ENCODE data around the gene SLC7A5.
"Not testable (repeated sequence)": the region's sequence is repeated elsewhere in the genome, so short reads cannot be mapped to it uniquely, and the experiment has no call there.

SLC7A5 gene

DNA sequence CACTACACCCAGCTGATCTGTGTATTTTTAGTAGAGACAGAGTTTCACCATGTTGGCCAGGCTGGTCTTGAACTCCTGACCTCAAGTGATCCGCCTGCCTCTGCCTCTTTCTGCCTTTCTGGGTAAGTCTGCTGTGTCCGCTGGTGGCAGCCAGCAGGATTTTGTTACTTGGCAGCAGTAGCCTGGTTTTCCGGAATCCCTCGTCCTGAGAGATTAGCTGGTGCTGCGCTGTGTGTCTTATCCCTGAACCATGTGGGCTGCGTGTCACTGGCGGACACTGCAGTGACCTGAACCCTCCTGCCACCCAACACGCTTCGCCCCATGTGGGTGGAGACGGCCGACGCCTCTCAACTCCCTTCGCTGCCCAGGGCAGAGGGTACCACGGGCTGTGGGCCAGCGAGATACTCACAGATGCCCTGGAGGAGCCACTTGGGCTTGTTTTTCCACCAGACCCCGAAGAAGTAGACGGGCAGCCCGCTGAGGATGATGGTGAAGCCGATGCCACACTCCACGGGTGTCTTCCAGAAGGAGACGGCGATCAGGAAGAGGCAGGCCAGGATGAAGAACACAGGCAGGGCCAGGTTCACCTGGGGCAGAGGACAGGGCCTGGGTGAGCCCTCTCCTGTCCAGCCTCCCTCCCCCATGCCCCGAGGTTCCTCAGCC, 35.2 kb downstream of the SLC7A5 start:
- DNase-seq (ENCODE audit: low spot score), result no peak

DNA sequence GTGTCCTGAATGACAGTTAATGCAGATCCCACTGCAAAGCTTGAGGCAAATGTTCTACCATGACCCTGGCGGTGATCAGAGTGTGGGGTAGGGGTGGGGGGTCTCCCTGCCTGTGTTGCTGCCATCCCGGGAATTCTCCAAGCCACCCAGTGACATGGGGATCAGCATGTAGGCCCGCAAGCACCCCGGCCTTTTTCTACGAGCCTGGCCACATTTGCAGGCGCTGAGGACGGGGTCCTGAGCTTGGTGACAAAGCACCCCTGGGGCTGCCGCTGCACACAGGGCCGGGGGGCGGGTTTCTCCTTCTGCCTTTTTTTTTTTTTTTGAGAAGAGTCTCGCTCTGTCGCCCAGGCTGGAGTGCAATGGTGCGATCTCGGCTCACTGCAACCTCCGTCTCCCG, 35.8 kb downstream of the SLC7A5 start:
- no peak for DNase-seq (ENCODE audit: low spot score)

DNA sequence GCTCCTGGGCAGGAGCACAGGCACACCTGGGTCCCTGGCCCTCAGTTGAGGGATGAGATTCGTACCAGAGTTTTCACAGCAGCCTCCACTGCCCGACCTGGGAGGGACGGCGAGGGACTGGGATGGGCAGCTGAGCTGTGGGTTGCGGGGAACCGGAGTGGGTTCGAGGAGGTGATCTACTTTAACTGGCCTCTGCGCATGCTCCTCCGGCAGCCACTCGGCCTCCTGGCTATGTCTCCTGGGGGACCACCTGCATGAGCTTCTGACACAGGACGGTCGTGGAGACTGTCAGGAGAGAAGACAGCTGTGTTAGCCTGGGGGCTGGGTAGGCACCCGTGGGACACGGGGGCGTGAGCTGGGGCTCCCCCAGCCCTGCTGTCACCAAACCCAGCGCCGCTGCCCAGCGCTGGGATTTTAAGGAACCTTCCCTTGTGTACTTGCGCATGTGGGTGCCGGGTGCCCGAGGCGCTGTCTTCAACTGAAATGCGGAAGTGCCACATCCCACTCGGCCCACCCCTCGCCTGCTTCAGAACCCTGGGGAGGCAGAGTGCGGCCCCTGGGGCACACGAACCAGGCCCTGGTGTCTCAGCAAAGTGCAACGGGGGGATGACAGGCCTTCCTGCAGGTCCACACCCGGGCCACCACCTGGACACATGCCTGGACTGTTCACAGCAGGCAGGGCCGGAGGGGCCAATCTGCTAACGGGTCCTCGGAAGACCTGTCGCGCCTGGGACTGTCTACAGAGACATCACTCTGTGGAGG, 36.4 kb downstream of the SLC7A5 start:
- peak; percentile 53 for DNase-seq (ENCODE audit: low spot score)

DNA sequence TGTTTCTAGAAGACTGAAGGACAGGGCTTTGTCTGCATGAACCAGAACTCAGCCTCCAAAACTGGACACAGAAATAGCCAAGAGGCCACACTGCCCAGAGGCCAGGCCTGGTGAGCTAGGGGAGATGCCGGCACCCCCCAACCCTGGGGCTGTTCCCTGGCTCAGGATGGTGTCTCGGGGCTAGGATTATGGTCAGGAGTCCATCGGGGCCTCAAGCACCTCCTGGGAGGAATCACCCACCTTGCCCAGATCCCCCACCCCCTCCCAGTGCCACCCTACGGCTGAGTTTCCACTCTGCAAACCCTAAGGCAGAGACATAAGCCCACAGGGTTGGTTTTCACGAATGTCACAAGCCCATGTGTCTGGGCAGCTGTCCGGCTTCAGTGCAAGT, 37.2 kb downstream of the SLC7A5 start:
- no peak for DNase-seq (ENCODE audit: low spot score)

DNA sequence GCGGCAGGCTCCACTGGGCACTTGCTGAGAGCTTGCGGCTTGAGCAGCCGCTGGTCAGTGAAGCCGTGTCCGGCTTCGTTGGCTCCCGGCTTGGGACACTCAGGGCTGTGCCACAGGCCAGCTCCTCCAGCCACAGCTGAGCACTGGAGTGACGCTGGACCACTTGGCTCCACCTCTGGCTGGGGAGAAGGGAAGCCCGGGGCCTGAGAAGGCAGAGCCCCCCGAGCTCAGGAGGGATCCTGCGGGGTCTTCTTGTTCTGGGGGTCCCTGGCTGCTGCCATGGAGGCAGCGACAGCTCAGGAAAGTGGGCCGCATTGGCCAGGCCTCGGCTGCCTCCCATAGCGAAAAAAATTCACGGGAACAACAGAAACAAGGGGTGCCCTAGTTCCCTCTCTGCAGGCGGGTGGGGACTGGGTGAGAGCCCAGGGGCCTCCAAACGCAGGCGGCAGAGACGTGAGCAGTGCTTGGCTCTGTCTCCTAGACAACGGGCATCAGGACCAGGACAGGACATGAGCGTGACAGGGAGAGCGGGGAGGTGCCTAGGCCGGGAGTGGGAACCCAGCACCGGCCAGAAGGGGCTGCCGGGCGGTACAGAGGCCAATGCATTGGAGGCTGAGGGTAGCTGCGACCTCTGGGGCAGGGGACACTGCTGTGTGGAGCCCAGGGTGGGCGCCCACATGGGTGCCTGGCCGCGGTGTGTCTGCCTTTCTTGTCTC, 37.7 kb downstream of the SLC7A5 start:
- no peak for DNase-seq (ENCODE audit: low spot score)

DNA sequence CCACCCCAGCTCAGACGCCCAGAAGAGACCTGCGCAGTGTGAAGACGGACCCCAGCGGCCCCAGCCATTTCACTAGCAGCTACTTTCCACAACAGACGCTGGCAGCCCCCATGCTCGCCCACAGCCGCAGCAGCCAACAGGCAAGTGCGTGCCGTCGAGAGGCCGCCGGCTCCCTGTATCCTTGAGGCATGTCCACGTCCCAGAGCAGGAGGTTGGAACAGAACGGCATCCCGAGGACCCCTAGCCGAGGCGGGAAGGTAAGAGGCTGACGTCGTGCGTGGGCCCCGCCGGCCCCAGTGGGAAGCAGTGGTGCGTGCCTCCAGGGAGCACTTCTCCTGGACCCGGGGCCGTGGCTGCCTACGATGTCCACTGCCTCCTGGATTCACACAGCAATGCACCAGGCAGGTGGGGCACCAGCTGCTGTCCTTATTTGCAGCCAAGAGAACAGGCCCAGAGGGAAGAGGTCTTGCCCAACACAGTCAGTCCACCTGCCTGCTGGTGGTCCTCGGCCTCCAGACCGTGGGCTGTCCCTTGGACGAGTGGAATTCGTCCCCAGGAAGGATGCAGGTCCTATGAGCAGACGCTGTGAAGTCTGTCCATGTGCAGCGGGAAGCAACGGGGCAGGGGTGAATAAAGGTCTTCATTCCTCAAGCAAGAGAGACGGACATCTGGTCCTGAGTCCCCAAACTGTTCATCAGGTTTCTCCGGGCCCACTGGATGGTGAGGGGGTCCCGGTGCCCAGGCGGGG, 38.5 kb downstream of the SLC7A5 start:
- DNase-seq (ENCODE audit: low spot score), result no peak

DNA sequence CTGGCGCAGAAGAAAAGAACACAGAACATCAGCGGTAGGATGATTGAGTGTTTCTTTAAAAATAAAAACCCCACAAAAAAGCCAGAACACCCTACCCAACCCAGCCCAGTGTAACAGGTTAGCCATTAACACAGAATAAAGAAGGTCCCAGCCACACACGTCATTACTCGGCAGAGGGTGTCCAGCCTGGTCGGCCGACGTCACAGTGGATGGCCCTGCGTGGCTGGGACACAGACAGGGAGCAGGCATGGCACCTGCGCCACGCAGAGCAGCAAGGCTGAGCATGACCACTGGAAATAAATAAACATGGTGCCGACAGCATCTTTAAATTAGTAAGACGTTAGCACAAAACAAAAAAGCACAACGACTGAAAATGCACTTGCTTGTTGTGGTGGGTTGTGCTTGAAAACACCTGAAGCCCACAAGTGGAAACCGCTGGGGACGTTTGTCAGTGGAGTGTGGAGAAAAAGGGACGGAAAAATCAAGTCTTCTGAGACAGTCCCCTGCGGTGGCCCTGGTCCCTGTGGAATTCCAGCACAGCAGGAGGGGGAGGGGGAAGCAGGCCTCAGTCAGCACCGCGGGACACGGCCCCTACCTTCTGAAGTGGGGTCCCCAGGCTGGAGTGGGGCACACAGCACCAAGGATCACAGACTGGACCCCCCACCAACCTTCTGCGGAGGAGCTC, 39.2 kb downstream of the SLC7A5 start:
- DNase-seq (ENCODE audit: low spot score), result no peak

DNA sequence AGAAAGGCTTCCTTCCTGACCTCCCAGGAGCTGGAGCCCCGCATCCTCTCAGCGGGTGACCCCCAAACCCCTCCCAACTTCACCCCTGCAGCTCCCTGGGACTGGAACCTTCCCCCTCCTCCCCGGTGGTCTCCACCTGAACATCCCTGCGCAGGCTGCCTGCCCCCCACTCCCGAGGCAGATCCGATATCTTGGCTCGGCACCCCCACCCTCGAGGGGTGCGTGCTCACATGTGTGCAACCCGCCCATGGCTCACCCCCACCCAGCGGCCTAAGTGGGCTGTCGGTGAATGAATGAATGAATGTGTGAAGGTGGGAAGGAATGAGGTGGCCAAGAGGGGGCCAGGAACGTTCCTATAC, 39.7 kb downstream of the SLC7A5 start:
- no peak for DNase-seq (ENCODE audit: low spot score)

DNA sequence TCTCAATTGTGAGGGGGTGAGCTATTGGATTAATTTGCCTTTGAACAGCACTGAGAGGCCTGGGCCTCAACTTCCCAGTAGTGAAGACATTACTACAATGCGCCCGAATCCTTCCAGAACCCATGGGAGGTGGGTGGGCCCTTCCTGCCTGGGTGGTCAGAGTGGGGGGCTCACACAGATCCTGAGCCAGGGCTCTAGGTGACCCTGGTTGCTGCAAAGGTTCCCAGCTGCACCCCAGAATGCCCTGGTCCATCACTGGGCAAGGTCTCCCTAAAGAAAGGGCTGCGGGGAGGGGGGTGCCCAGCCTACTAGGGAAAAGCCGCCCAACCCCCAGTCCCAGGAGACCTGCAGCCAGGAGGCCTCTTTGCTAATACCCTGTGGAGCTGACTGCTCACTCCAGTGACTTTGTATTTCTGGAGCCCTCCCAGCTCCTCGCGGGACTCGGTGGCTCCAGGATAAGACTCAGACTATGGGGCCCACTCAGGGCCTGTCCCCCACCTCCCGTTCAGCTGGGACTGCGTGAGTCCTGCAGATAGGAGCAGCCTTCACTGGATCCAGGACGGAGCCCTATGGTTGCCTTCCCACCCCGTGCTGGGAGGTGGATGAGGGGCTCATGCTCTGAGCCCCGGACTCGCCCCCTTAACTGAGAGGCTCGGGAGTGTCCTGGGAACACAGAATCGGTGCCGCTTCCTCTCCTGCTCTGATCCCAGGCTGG, 40.2 kb downstream of the SLC7A5 start:
- no peak for DNase-seq (ENCODE audit: low spot score)

DNA sequence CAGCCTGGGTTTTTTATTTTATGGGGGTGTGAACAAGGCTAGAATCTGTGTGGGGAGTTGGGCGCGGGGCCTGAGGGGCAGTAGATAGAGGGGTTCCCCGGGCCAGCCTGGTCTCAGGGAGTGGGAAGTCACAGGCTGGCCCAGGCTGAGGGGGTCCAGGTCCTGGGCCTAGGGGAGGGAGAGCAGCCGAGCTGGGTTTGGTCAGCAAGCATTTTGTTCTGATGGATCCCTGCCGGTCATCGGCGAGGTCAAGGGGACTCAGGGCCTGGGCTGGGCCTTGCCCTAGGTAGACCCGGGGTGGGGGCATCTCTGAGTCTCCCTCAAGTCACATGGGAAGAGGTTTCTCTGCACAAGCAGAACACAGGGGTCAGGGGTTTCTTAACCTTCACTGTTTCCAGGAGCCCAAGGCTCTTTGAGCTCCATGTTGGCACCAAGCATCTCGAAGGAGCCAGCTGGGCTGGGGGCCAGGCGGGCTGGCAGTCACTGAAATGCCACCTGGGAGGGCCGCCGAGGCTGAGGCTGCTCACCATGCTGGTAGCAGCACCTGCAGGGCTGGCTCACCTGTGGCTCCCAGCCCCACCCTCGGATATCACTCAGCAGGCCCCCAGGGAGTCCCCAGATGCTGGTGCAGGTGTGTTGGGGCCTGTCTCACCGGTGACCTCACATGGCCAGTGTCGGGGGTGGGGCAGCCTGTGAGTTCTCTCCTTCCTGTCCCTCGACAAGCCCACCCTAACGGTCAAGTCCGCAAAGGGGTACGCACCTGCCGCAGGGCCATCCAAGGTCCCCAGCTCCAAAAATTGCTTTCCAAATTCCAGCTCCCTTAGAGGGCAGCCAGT, 41.0 kb downstream of the SLC7A5 start:
- no peak for DNase-seq (ENCODE audit: low spot score)

DNA sequence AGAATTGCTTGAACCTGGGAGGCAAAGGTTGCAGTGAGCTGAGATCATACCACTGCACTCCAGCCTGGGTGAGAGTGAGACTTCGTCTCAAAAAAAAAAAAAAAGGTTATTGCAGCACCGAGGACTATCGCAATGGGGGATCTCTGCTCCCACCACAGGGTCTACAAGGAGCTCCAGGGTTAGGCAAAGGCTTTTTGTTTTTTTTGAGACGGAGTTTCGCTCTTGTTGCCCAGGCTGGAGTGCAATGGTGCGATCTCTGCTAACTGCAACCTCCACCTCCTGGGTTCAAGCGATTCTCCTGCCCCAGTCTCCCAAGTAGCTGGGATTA, 41.8 kb downstream of the SLC7A5 start:
- DNase-seq (ENCODE audit: low spot score), result not testable (repeated sequence)

DNA sequence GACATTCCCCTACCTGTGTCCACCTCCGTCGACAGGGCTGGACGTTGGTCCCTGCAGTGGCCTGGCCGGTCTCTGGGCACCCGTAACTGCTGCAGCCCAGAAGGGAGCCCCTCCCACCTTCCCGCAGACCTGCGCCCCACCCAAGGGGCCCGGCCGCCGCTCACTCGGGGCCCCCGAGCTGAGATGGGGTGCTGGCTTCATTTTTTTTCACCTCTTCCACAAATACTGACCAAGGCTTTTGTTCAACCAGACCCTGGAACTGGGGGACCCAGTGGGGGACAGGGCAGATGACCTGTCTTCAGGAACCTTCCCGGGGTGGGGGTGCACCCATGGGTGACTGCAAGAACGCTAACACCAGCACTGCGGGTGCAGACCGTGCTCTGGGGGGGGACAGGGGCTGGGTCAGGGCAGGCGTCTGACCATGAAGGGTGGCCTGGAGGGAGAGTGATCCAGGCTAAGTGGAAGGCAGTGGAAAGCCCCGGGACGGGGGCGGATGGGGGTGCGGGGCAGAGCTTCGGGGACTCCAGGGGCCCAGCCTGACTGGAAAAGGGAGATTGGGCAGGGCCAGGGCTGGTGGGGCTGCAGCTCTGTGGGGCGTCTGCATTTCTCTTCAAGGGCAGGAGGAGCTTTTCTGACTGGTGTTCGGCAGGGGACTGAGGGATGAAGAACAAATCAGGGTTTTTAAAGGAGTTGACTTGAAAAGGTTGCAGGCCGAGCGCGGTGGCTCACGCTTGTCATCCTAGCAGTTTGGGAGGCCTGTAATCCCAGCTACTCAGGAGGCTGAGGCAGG, 42.3 kb downstream of the SLC7A5 start:
- no peak for DNase-seq (ENCODE audit: low spot score)

DNA sequence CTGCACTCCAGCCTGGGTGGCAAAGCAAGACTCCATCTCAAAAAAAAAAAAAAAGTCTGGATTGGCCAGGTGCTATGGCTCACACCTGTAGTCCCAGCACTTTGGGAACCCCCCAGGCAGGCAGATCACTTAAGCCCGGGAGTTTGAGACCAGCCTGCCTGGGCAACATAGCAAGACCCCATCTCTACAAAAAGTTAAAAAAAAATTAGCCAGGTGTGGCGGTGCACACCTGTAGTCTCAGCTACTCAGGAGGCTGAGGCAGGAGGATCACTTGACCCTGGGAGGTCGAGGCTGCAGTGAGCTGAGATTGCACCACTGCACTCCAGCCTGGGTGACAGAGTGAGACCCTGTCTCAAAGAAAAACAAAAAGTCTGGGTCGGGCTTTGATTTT, 42.9 kb downstream of the SLC7A5 start:
- not testable (repeated sequence) for DNase-seq (ENCODE audit: low spot score)

DNA sequence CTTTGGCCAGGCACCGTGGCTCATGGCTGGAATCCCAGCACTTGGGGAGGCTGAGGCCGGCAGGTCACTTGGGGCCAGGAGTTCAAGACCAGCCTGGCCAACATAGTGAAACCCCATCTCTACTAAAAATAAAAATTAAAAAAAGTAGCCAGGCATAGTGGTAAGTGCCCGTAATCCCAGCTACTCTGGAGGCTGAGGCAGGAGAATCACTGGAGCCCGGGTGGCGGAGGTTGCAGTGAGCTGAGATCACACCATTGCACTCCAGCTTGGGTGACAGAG, 43.5 kb downstream of the SLC7A5 start:
- DNase-seq (ENCODE audit: low spot score), result not testable (repeated sequence)

DNA sequence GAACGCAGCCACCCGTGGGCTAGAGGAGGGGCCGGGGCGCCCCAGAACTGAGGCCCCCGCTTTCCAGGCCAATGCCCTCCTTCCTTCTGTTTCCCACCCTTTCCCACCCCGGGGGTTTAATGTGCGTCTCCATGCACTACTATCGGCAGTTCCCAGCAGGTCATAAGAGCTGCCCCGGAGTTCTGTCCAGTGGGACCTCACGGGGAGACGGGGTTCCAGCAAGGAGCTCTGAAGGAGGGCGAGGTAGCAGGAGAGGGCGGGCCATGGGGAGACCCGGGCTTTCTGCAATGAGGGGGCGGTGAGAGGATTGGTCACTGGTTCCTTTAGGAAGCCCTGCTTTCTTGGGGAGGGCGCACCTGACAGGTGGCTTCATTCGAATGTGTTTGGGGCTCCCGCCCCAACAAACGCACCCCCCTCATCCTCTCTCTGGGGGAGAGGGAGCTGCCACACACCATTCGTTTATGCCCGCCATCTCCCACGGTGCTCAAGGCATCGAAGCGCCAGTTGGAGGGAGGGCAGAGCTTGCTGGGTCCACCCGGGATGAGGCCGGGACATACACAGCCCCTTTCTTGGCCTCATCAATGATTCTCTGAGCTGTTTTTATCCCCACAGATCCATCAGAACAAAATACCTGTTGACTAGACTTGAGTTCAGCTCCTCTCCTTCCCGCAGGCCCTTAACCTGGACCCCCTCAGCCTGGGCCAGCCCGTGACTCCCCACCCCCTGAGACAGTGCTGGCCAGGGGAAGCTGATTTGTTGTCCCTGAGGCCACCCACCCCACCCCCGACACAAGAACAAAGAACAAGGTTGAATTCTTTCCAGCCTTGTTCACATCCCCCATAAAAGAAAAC, 44.1 kb downstream of the SLC7A5 start:
- no peak for DNase-seq (ENCODE audit: low spot score)

DNA sequence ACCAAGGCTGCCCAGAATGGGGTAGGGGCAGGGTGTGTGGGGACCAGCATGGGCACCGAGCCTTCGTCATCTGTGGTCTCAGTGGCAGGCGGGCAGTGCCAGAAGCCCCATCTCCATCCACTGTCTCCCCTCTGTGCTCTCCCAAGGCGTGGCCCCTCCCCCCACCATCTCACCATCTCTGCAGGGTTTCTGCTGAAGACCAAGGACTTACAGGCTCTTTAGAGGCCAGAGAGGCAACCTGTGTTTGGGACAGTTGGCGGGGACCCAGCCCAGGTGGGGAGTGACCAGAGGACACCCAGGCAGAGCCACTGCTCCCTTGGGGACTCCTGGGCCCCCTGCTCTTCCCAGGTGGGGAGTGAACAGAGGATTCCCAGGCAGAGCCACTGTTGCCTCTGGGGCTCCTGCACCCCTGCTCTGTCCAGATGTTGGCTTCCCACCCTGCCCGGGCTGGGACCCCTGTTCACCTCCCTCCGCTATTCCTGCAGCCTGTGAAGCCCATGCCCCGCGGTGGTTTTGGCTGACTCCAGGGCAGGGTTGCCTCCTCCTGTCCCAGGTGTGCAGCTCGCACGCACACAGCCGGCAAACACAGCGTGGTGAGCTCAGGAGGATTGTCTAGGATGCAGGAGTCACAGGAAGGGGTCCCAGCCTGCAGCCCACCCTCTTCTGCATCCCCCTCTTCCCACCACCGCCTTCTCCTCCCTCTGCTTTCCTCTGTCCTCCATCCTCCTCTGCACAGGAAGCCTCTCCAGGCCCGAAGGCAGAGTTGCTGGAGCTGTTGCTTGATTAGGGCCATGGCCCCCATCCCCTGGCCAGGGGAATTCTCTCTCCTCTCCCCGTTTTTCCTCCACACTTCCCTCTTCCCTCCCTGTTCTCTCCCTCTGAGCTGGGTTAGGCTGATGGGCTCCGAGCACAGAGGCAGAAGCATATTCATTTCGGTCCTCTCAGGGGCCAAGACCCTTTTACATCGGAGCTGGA, 45.0 kb downstream of the SLC7A5 start:
- DNase-seq (ENCODE audit: low spot score), result no peak

DNA sequence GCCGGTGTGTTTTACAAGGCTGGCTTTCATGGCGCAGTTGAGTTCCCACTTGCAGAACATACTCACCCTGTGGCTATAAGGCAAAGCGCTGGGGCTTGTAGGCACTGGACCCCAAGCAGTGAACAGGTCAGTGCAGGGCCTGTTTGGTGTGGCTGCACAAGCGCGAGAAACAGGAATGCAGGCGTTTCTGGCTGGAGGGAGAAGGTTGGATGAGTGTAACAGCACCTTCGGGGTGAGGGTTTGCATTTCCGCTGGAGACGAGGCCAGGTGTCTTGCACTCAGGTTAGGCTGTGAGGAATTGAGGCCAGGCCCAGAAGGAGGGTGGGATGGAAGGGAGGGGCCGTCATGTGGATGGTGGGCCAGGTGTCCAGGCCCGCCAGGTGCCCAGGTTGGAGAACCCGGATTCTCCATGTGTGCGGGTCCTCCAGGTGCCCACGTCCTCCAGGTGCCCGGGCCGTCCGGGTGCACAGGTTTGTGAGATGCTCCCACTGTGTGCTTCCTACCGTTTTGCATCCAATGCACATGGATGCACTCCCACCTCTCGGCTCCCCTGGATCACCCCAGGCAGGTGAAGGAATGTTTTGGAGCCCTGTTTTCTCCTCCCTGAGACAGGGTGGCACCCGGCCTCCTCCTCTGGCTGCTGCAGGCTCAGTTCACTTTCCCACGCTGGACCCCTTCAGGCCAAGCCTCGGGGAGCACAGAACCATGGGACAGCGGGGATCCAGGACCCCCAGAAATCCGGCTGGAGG, 46.0 kb downstream of the SLC7A5 start:
- no peak for DNase-seq (ENCODE audit: low spot score)

All from pons (tissue), 1 donor.